ENCODE results near the gene TVP23C. TPM values are rescaled to one million over a fixed set of nuclear protein-coding genes. Genes with fewer than 3 reads are reported as not detected.

Gene TVP23C
- total and polyA plus RNA-seq, 2 donors (not counting 3 experiments of a cell fraction or from before 2014, with no cell fraction given) = 6.4 to 36.3 TPM

DNA sequence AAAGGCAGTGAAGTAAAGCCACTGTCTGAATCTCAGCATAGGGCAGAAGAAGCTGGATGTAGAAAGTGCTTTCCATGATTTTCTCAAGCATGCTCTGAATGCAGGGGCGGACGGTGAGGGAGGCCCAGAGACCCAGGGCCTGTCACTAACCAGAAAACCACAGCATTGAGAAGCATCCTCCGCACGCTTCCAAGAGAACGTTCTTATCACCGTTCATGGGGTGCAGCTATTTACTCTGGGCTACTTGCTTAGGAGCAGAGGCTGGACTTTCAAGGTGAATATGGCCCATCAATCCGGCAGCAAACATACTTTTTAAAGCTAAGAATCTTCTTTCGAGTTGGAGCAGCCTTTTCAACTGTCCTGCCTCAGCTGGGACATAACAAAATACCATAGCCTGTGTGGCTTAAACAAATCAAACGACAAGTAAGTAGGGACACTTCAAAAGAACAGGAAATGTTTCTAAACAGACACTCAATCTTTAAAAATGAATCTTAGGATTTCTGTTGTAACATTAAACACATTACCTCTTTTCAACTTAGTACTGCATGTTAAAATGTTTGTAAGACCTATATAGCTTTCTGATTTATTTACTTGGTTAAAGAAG lies 49.3 kb downstream of the TVP23C start:
- H3K27ac ChIP-seq (ENCODE audit: insufficient read depth, low read depth, low read length) = no peak overlapping the region
- H3K9me1 ChIP-seq (replicated peaks; ENCODE audit: control insufficient read depth, extremely low read depth, insufficient read depth, low read length) = no peaks in the 10 kb centered on the region
- FAIRE-seq (no peak), DNase-seq (ENCODE audit: low read depth, low spot score) (no peak)
- no peak overlapping the region for H3K9ac ChIP-seq (replicated peaks; ENCODE audit: extremely low read depth, insufficient read depth, low read length)
- ChIA-PET CTCF (interaction anchor here (0.8 to 4.1 kb wide), 3 partner anchors 10 to 256 kb away, joined by 3 to 22 read pairs (median 5); no protein-coding TSS in a partner anchor), POLR2A (no interaction called here)
- H4K20me1 ChIP-seq (replicated peaks; ENCODE audit: control insufficient read depth, extremely low read depth, insufficient read depth, low read length) = no peaks in the 10 kb centered on the region
- dilution Hi-C loops (cut with MboI; ENCODE audit: extremely low pct_ligation_motif_present, low sequenced_read_pairs) = no loop called here
- peaks cover 0 to 7% of the 10 kb centered on the region in 2 experiments for H3K36me3 ChIP-seq (ENCODE audit: control insufficient read depth in 2 of 2, extremely low read depth in 1 of 2, insufficient read depth in 2 of 2, low read length in 2 of 2)
- no peaks in the 10 kb centered on the region for H3K27me3 ChIP-seq (ENCODE audit: control insufficient read depth in 2 of 2, insufficient read depth in 2 of 2, low read length in 2 of 2)
- peaks cover 4% of the 10 kb centered on the region for H3K79me2 ChIP-seq (ENCODE audit: control insufficient read depth, insufficient read depth, low read length)
- no peak overlapping the region for H3K4me3 ChIP-seq (replicated peaks in 1 of 3; ENCODE audit: insufficient read depth in 1 of 3, low read depth in 1 of 3, low read length in 3 of 3)
- no peak overlapping the region for H3K4me2 ChIP-seq (ENCODE audit: insufficient read depth, low read length)
- no TSS peak for BruUV-seq (replicated peaks)
- H3K4me1 ChIP-seq (ENCODE audit: control insufficient read depth, extremely low read depth, insufficient read depth, low read length) = peaks cover 29% of the 10 kb centered on the region
- no peak for TF ChIP-seq EZH2 (IDR thresholded peaks at IDR 0.05; ENCODE audit: borderline replicate concordance, low read depth, low read length, severe bottlenecking)
- TF ChIP-seq, protein P1, sequence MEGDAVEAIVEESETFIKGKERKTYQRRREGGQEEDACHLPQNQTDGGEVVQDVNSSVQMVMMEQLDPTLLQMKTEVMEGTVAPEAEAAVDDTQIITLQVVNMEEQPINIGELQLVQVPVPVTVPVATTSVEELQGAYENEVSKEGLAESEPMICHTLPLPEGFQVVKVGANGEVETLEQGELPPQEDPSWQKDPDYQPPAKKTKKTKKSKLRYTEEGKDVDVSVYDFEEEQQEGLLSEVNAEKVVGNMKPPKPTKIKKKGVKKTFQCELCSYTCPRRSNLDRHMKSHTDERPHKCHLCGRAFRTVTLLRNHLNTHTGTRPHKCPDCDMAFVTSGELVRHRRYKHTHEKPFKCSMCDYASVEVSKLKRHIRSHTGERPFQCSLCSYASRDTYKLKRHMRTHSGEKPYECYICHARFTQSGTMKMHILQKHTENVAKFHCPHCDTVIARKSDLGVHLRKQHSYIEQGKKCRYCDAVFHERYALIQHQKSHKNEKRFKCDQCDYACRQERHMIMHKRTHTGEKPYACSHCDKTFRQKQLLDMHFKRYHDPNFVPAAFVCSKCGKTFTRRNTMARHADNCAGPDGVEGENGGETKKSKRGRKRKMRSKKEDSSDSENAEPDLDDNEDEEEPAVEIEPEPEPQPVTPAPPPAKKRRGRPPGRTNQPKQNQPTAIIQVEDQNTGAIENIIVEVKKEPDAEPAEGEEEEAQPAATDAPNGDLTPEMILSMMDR (IDR thresholded peaks at IDR 0.05; ENCODE audit: extremely low read depth in 1 of 2, insufficient read depth in 1 of 2, low read depth in 1 of 2, low read length in 2 of 2) = no peak
- TF ChIP-seq, protein P2, sequence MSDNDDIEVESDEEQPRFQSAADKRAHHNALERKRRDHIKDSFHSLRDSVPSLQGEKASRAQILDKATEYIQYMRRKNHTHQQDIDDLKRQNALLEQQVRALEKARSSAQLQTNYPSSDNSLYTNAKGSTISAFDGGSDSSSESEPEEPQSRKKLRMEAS (IDR thresholded peaks at IDR 0.05; ENCODE audit: insufficient read depth, insufficient read length) = no peak
- no peak for TF ChIP-seq MYC (IDR thresholded peaks at IDR 0.05; ENCODE audit: low read depth, low read length)
- TF ChIP-seq FOS (IDR thresholded peaks at IDR 0.05; ENCODE audit: borderline replicate concordance, insufficient read depth, low read length) = no peak
- no peak for TF ChIP-seq GATA2 (IDR thresholded peaks at IDR 0.05; ENCODE audit: insufficient read depth, insufficient read length, low read depth, low read length)
- no peak overlapping the region for H2AFZ ChIP-seq (ENCODE audit: low read depth, low read length)
- no peaks in the 10 kb centered on the region for H3K9me3 ChIP-seq (replicated peaks; ENCODE audit: control insufficient read depth, insufficient read depth, low read length)
- intact Hi-C loops (cut with micrococcal nuclease) = no loop called here

Measured in endothelial cell of umbilical vein (primary cell).